Fibroblast of peridontal ligament (primary cell): ENCODE results near the gene PRDM13.
"Not testable (repeated sequence)": the region's sequence is repeated elsewhere in the genome, so short reads cannot be mapped to it uniquely, and the experiment has no call there.

ENCODE experiments used
- DNase-seq: peaks from one replicate; pipeline ENCODE4 v3.0.0-alpha.2; 2010; ENCODE audit errors: extremely low read depth

PRDM13 gene

GRCh38 chr6:99606656-99607415, at the start of gene PRDM13:
TSS of gene PRDM13 (plus strand) at chr6:99606833. CDS start at chr6:99607035, 202 bp downstream.
- DNase-seq = no peak

- DNase-seq = no peak
Observed at GRCh38 chr6:99559057-99559456, 47.6 kb upstream of the PRDM13 start.

GRCh38 chr6:99560668-99561067, 46.0 kb upstream of the PRDM13 start:
- no peak for DNase-seq

DNA sequence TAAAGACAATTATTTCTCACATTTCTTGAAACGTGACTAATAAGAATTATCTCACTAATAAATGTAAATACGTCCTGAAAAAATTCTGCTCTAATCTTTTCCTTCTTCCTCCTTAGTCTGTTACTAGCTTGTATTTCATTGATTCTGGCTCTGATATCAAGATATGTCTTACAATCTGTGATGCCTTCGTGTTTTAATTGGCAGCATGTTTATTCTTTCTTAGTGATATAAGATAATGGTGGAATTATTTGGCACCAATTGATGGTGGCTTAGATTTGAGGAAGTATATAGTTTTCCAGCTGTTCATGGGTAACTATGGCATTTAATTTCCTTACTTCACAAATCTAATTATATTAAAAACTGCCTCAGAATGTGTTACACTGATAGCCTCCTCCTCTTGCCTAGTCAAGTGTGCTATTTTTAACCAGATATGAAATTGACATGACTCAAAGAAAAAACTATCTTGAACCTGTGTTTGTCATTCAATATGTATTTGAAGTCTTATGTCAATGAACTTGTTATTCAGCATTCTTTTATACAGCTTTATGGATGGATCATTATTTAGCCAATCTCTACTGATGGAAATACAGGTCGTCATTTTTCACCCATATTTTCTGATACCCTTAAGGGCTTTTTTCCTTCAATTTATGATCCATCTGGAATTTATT, 43.4 kb upstream of the PRDM13 start:
- DNase-seq = no peak

GRCh38 chr6:99568103-99568933, 38.3 kb upstream of the PRDM13 start, which contains the start of gene CCNC:
TSS of gene CCNC (minus strand) at chr6:99568660. CDS start at chr6:99568527, 133 bp downstream.
- DNase-seq = peak; percentile 97

DNA sequence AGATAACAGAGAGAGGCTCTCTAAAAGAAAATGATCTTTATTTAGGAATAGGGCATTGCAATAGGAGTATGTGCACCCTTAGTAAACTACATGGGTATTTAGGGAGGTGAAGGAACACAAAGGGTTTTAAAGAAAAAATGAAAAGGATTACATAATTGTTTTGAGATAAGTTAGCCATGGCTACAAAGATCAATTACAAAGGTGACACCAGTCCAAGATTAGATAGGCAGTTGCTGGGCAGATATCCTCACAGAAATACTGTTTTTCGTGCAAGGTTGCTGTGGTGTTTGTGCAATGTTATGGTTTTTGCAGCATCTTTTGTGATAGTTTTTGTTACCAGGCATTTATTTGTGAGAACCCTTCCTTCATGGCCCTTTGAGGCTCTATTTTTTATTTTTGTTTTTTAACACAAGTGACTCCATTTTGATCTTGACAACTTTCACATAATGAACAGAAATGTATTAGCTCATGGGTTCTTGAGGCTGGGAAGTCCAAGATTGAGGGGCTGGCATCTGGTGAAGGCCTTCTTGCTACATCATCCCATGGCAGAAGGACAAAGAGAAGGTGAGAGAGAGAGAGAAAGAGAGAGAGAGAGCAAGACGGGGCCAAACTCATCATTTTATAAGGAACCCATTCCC, 32.5 kb upstream of the PRDM13 start:
- no peak for DNase-seq

DNA sequence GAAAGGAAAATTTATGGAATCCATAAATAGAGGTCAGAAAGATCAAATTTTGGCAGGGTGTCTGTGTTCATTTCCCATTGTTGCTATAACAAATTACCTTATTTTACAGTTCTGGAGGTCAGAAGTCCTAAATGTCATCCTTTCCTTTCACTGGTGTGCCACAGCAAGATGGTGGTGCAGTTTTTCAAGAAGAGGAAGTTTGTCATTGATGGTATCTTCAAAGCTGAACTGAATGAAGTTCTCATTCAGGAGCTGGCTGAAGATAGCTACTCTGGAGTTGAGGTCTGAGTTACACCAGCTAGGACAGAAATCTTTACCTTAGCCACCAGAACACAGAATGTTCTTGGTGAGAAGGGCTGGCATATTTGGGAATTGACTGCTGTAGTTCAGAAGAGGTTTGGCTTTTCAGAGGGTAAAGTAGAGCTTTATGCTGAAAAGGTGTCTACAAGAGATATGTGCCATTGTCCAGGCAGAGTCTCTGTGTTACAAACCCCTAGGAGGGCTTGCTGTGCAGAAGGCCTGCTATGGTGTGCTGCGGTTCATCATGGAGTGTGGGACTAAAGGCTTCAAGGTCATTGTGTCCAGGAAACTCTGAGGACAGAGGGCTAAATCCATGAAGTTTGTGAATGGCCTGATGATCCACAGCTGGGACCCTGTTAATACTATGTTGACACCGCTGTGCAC, 30.9 kb upstream of the PRDM13 start:
- DNase-seq = no peak

GRCh38 chr6:99579781-99580180, 26.9 kb upstream of the PRDM13 start:
- no peak for DNase-seq

DNA sequence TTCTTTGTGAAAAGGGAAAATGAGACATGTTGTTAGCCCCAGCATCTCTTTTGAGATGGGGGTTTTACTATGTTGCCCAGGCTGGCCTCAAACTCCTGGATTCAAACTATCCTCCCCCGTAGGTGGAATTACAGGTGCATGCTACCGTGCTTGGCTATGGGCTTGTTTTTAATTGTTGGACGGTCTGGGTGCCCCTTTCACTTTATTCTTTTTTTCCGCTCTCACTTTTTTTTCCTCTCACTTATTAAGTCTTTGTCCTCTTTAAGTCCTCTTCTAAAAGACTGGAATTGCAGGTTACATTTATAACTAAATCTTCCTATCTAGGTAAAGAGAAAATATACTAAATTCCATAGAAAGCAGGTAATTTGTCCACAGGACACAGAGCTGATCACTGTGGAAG, 18.8 kb upstream of the PRDM13 start:
- DNase-seq = no peak

DNA sequence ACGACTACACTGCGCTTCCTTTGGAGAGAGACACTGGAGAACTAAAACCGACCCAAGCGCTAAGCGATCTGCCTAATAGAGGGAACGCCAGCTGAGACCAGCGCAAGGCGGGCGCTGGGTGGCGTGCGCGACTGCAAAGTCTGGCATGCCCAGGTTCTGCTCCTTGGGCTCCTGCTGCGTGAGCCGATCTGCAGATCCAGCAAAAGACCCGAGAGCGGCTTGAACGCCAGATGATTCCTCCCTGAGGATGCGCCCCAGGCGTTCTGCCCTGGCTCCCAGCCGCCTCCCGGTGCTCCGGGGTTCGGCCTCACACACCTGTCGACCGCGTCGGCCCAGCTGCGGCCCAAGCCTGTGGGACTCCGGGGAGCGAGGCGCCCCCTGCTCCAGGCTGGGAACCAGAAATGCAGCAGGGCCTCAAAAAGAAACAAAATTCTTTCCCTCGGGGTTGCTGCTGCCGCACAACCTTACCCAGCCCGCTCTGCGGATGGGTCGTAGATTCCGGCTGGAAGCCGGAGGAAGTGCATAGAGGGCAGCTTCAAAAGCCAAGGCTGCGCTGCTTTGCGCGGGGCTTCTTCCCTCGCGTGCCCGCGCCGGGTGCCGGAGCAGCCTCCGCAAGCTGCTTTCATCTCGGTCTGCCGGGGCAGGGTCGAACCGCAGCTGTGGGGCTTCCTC, 17.9 kb upstream of the PRDM13 start:
- DNase-seq = peak; percentile 51

GRCh38 chr6:99589290-99589672, 17.4 kb upstream of the PRDM13 start:
- no peak for DNase-seq

- DNase-seq = no peak
Observed at GRCh38 chr6:99589907-99590493, 16.6 kb upstream of the PRDM13 start.

DNA sequence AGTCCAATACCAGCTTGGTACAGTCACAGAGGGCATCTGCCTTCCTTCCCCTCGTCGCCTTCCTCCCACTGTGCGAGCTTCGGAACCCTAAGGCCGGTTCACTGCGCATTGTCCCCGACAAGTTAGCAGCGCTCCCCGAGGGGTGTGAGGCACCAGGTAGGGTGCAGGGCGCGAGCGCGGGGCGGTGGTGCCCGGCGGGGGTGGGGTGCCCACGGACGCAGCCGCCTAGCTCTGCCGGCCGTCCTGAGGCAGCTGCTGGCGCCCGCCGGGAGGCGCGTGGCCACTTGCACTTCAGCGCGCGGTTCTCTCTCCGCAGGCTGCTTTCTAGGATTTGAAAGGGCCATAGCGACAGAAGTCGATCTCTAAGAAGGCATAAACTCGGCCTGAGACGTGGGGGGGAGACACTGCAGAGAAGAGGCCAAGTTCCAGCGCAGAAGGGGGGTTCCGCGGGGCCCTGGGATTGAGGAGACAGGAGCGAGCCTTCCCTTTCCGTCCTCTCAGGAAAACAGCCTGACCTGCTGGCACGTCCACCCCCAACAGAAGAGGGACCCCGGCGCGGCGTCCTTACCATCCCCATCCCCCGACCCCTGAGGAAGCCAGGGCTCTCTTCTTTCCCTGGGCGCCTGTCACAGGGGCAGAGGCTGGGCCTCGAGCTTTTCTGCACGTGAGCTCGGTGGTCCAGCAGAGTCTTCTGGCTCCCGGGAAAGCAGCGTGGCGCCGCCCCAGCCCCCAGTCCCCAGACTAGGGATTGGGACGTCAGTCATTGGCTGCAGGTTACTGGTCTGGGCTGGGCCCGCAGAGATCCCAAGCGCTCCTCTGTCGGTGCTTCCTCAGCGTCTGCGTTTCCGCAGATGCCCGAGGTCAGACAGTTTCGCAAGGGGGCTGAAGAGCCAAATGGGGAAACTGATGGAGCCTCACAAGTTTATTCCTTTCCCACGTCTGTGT, 15.6 kb upstream of the PRDM13 start:
- no peak for DNase-seq

GRCh38 chr6:99591673-99592364, 14.8 kb upstream of the PRDM13 start:
- no peak for DNase-seq

- peak; percentile 32 for DNase-seq
Observed at GRCh38 chr6:99592900-99593299, 13.7 kb upstream of the PRDM13 start.

DNA sequence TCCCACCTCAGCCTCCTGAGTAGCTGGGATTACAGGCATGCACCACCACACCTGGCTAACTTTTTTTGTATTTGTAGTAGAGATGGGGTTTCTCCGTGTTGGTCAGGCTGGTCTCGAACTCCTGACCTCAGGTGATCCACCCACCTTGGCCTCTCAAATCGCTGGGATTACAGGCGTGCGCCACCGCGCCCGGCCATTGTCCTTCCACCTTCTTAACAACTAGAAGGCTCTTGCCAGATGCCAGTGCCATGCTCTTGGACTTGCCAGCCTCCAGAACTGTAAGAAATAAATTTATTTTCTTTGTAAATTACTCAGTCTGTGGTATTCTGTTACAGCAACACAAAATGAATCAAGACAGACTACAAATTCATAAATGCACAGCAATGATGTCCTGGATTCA, 11.9 kb upstream of the PRDM13 start:
- DNase-seq = not testable (repeated sequence)

- DNase-seq = no peak
Observed at GRCh38 chr6:99602520-99603420, 3.9 kb upstream of the PRDM13 start.
